ENCODE data around the gene G2E3.

G2E3 gene

GRCh38 chr14:30657606-30658163 is 98.7 kb downstream of the G2E3 start:
- peak; percentile 19 for DNase-seq

GRCh38 chr14:30658645-30659044 is 99.7 kb downstream of the G2E3 start:
- no peak for DNase-seq

GRCh38 chr14:30669594-30669993 is 110.6 kb downstream of the G2E3 start:
- DNase-seq: no peak

Data from CD4-positive, alpha-beta T cell treated with Interleukin-17A for 1 hour (primary cell).